ENCODE results near the gene GRK2. TPM values are rescaled to one million over a fixed set of nuclear protein-coding genes. Genes with fewer than 3 reads are reported as not detected.

The GRK2 gene
- total RNA-seq, 1 experiment from 2014 or later = 56.3 TPM

- no CpG with 5 or more reads among the region's 28 CpGs for WGBS (ENCODE audit: extremely low coverage, insufficient read length, low lambda C conversion rate)
- no peak overlapping the region for H3T11ph ChIP-seq (ENCODE audit: low read length)
- H3K4me1 ChIP-seq (ENCODE audit: insufficient read depth, low read length) = no peaks in the 10 kb centered on the region
- H3K79me1 ChIP-seq (ENCODE audit: insufficient read depth, low read depth, low read length, poor library complexity, severe bottlenecking) = no peaks in the 10 kb centered on the region
- H4K5ac ChIP-seq (ENCODE audit: insufficient read length, low read depth, low read length) = no peak overlapping the region
- H2BK5ac ChIP-seq (ENCODE audit: insufficient read length, low read length) = no peak overlapping the region
- peaks cover 16% of the 10 kb centered on the region for H3K23me2 ChIP-seq (ENCODE audit: insufficient read length, low read depth, low read length, poor library complexity, severe bottlenecking)
- no peak overlapping the region for H3K9ac ChIP-seq (ENCODE audit: extremely low read depth, insufficient read length, low read length)
- H3K36me3 Mint-ChIP-seq (ENCODE audit: insufficient read depth in 1 of 3, low read depth in 3 of 3) = peaks cover 7 to 38% (median 22%) of the 10 kb centered on the region in 3 experiments
- H2BK12ac ChIP-seq (ENCODE audit: insufficient read length, low read depth, low read length) = no peak overlapping the region
- no peak overlapping the region; the same call in 1 of the 2 replicates for H3K14ac ChIP-seq (ENCODE audit: insufficient read depth, low read length)
- H3K27ac Mint-ChIP-seq = no peak overlapping the region
- no peak for DNase-seq
- no peaks in the 10 kb centered on the region for H4K20me1 ChIP-seq (ENCODE audit: control insufficient read depth, insufficient read depth, insufficient read length)
- H2BK120ac ChIP-seq (ENCODE audit: low read depth, low read length, poor library complexity, severe bottlenecking) = no peak overlapping the region
- no peak overlapping the region for H4K8ac ChIP-seq (replicated peaks; ENCODE audit: insufficient read length, low read depth, low read length)
- H3K27ac ChIP-seq (ENCODE audit: insufficient read length, low read depth, low read length) = no peak overlapping the region
- no peak overlapping the region for H2BK15ac ChIP-seq (ENCODE audit: low read depth, low read length)
- H3K9me3 Mint-ChIP-seq = peaks cover 4 to 5% of the 10 kb centered on the region in 2 experiments; a peak in 4 of 5 replicates
- H3K4ac ChIP-seq (ENCODE audit: low read depth, low read length) = no peak overlapping the region
- H3K4me2 ChIP-seq (ENCODE audit: insufficient read depth, insufficient read length, low read length) = peak overlapping the region; percentile 65
- no peak overlapping the region for H3K23ac ChIP-seq (ENCODE audit: insufficient read length, low read depth, low read length)
- H2AK5ac ChIP-seq (ENCODE audit: insufficient read length, low read length) = no peak overlapping the region
- H3K4me1 Mint-ChIP-seq = peaks cover 11 to 16% of the 10 kb centered on the region in 2 experiments
- no peak overlapping the region for H4K91ac ChIP-seq (ENCODE audit: insufficient read length, low read depth, low read length)
- H3K79me2 ChIP-seq (ENCODE audit: insufficient read depth, low read length) = no peaks in the 10 kb centered on the region
- TF ChIP-seq CTCF (conservative IDR thresholded peaks at IDR 0.05) = no peak
- peaks cover 6% of the 10 kb centered on the region for H3K27me3 Mint-ChIP-seq (ENCODE audit: low read depth)
- H3K27me3 ChIP-seq (ENCODE audit: insufficient read depth, low read length) = no peaks in the 10 kb centered on the region
- no peak overlapping the region for H3K18ac ChIP-seq (ENCODE audit: insufficient read length, low read depth, low read length)
- H3K9me3 ChIP-seq (ENCODE audit: control insufficient read depth, low read depth, low read length) = no peaks in the 10 kb centered on the region
- H3K4me3 Mint-ChIP-seq = no peak overlapping the region
- no peak overlapping the region for H2BK20ac ChIP-seq (ENCODE audit: low read depth, low read length, poor library complexity, severe bottlenecking)
- no peak overlapping the region for H2AFZ ChIP-seq (ENCODE audit: low read length)
- no peak overlapping the region for H3K56ac ChIP-seq (ENCODE audit: insufficient read length, low read depth, low read length)
These were observed 35.1 kb downstream of the GRK2 start for GRCh38 chr11:67301313-67301921.

Data from H9 (cell line).